NAMALWA (cell line): ENCODE data around the gene ADGRL3.
"Not testable (repeated sequence)": the region's sequence is repeated elsewhere in the genome, so short reads cannot be mapped to it uniquely, and the experiment has no call there.

Source experiments
- DNase-seq: peaks from one replicate; pipeline ENCODE4 v3.0.0-alpha.2; 2015; ENCODE audit warnings: low spot score

ADGRL3 gene

GRCh38 chr4:61817071-61817470 is 616.9 kb downstream of the ADGRL3 start:
- no peak for DNase-seq

- no peak for DNase-seq
Measured at GRCh38 chr4:61820136-61820535, 620.0 kb downstream of the ADGRL3 start.

GRCh38 chr4:61824454-61824853 is 624.3 kb downstream of the ADGRL3 start:
- no peak for DNase-seq

- no peak for DNase-seq
Measured at GRCh38 chr4:61827907-61828391, 627.8 kb downstream of the ADGRL3 start.

GRCh38 chr4:61828960-61829359 is 628.8 kb downstream of the ADGRL3 start:
- no peak for DNase-seq

- no peak for DNase-seq
Measured at GRCh38 chr4:61831987-61832386, 631.9 kb downstream of the ADGRL3 start.

- DNase-seq = no peak
Measured at GRCh38 chr4:61837395-61837794, 637.3 kb downstream of the ADGRL3 start.

- DNase-seq = no peak
Measured at GRCh38 chr4:61838072-61838471, 637.9 kb downstream of the ADGRL3 start.

GRCh38 chr4:61841714-61842113 is 641.6 kb downstream of the ADGRL3 start:
- no peak for DNase-seq

- DNase-seq = no peak
Measured at GRCh38 chr4:61851126-61851525, 651.0 kb downstream of the ADGRL3 start.

GRCh38 chr4:61852105-61852504 is 652.0 kb downstream of the ADGRL3 start:
- not testable (repeated sequence) for DNase-seq

- no peak for DNase-seq
Measured at GRCh38 chr4:61853041-61853440, 652.9 kb downstream of the ADGRL3 start.

GRCh38 chr4:61860376-61860775 is 660.2 kb downstream of the ADGRL3 start:
- DNase-seq = no peak

- no peak for DNase-seq
Measured at GRCh38 chr4:61864286-61864685, 664.2 kb downstream of the ADGRL3 start.

- no peak for DNase-seq
Measured at GRCh38 chr4:61866378-61867030, 666.4 kb downstream of the ADGRL3 start.

GRCh38 chr4:61872983-61873382 is 672.9 kb downstream of the ADGRL3 start:
- no peak for DNase-seq

- DNase-seq = no peak
Measured at GRCh38 chr4:61877266-61877665, 677.1 kb downstream of the ADGRL3 start.

- DNase-seq = no peak
Measured at GRCh38 chr4:61877893-61878292, 677.8 kb downstream of the ADGRL3 start.

- DNase-seq = no peak
Measured at GRCh38 chr4:61882381-61882780, 682.3 kb downstream of the ADGRL3 start.

- no peak for DNase-seq
Measured at GRCh38 chr4:61886131-61886530, 686.0 kb downstream of the ADGRL3 start.

GRCh38 chr4:61889117-61889516 is 689.0 kb downstream of the ADGRL3 start:
- no peak for DNase-seq

- DNase-seq = no peak
Measured at GRCh38 chr4:61890321-61890720, 690.2 kb downstream of the ADGRL3 start.

GRCh38 chr4:61891953-61892352 is 691.8 kb downstream of the ADGRL3 start:
- DNase-seq = no peak

GRCh38 chr4:61896634-61897033 is 696.5 kb downstream of the ADGRL3 start:
- DNase-seq = no peak
